Transverse colon (tissue), 3 donors: Measurements from ENCODE around the gene AURKA.

Experiments used
- POLR2A ChIP-seq: fragments of 450-650 bp; IDR thresholded peaks from one replicate; pipeline ENCODE4 v1.6.1; 2016; ENCODE audit warnings: antibody characterized with exemption, mild to moderate bottlenecking, moderate library complexity
- TF ChIP-seq, protein P1 (sequence below), 5 experiments: fragments of 200-600 bp in 3 of 5; fragments of 450-650 bp in 2 of 5; sonication (generic) in 3 of 5; IDR thresholded peaks; 1 replicate in 2 of 5; 2 replicates in 3 of 5; pipeline ENCODE4 v1.5.1; 2016 to 2017; ENCODE audit warnings: antibody characterized with exemption in 5 of 5, inconsistent platforms in 3 of 5, mild to moderate bottlenecking in 2 of 5, moderate library complexity in 1 of 5

DNA sequence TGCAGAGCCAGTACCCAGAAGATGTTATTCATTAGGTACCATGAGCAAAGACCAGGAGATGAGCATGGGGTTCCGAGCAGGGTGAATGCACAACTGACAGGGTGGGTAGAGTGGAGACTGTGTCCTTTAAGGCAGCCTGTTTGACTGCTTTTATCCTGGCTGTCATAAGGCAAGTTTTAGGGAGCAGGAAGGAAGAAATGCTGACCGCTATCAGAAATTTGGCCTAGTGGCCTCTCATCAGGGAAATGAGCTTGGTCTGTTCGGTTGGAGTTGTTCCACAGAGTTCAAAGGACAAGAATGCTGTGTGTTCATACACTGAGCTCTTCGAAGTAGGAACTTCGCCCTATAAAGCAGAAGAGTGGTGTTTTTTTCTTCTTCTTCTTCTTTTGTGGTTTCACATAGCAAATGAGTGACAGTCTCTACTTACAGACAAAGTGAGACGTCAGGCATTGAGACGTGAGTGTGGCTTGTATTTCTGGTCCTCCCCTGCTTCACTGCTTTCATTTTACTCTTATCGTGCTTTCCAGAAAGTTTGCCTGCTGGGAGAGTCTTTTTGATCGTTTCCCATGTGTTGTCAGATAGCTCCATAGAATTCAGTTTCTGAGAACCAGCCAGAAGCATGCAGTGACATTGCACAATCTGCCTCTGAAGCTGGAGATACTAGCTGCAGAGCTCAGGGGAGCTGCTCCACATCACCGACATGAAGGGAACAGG lies 19.9 kb upstream of the AURKA start, which contains the start of gene CASS4:
- TF ChIP-seq POLR2A = peak; percentile 48
- TF ChIP-seq, protein P1, sequence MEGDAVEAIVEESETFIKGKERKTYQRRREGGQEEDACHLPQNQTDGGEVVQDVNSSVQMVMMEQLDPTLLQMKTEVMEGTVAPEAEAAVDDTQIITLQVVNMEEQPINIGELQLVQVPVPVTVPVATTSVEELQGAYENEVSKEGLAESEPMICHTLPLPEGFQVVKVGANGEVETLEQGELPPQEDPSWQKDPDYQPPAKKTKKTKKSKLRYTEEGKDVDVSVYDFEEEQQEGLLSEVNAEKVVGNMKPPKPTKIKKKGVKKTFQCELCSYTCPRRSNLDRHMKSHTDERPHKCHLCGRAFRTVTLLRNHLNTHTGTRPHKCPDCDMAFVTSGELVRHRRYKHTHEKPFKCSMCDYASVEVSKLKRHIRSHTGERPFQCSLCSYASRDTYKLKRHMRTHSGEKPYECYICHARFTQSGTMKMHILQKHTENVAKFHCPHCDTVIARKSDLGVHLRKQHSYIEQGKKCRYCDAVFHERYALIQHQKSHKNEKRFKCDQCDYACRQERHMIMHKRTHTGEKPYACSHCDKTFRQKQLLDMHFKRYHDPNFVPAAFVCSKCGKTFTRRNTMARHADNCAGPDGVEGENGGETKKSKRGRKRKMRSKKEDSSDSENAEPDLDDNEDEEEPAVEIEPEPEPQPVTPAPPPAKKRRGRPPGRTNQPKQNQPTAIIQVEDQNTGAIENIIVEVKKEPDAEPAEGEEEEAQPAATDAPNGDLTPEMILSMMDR (IDR thresholded peaks at IDR 0.05) = no peak
